Stimulated activated naive B cell treated with anti-CD40 and anti-IgM and Interleukin-4, amounts not matched to agents 10 μg/mL and 1 μg/mL and 100 μg/mL, for 72 hours (primary cell): ENCODE measurements around the gene GALT.

Source experiments
- ATAC-seq, 2 donors: fragments of 150-1000 bp; cut with Tn5 transposase; replicated peaks; 2 replicates each; pipeline ENCODE4 v1.10.0; 2021; ENCODE audit warnings: moderate library complexity in 1 of 2
- DNase-seq: peaks from one replicate; pipeline ENCODE4 v3.0.0; 2021
- H3K27ac Mint-ChIP-seq: one replicate; pipeline ENCODE4 v1.8.0; 2022; ENCODE audit warnings: mild to moderate bottlenecking, mixed read lengths
- H3K27me3 Mint-ChIP-seq, 2 donors: one replicate each; pipeline ENCODE4 v1.8.0; 2022; ENCODE audit warnings: mixed read lengths in 2 of 2
- H3K36me3 Mint-ChIP-seq, 2 donors: one replicate each; pipeline ENCODE4 v1.8.0; 2022; ENCODE audit warnings: mixed read lengths in 2 of 2, mild to moderate bottlenecking in 1 of 2
- H3K4me1 Mint-ChIP-seq, 2 donors: one replicate each; pipeline ENCODE4 v1.8.0; 2022; ENCODE audit warnings: mixed read lengths in 2 of 2, mild to moderate bottlenecking in 1 of 2
- H3K4me3 Mint-ChIP-seq, 2 donors: one replicate each; pipeline ENCODE4 v1.8.0; 2022; ENCODE audit warnings: mild to moderate bottlenecking in 2 of 2, mixed read lengths in 2 of 2, moderate library complexity in 1 of 2
- H3K9me3 Mint-ChIP-seq, 2 donors: one replicate each; pipeline ENCODE4 v1.8.0; 2022; ENCODE audit warnings: mixed read lengths in 2 of 2, mild to moderate bottlenecking in 1 of 2

Gene GALT

DNA sequence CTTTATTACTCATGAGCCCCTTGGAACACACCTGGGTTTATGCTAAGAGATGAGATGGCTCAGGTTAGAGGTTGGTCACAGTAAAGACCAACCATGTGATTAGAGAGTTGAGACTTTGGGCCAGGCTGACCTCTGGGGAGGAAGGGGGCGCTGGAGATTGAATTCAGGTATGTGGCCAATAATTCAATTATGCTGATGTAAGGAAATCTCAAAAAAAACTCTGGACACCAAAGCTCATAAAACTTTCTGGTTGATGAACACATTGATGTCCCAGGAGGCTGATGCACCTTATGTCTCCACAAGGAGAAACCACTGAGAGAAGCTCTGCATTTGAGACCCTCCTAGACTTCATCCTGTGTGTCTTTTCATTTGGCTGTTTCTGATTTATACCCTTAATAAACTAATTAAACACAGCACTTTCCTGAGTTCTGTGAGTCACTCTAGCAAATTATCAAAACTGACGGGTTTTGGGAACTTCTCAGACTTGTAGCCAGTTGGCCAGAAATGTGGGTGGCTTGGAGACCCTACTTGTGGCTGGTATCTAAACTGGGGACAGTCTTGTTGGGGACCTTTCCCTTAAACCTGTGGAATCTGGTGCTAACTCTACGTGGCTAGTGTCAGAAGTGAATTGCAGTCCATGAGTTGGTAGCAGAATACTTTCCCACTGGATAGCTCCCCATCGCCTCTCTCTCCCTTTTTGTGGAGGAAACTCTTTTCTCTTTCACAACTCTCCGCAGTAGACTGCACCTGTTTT is 23.5 kb downstream of the GALT start:
- Mint-ChIP-seq H3K27me3 (peaks cover 0 to 4% of the 10 kb centered on the region in 2 donors), H3K4me1 (peaks cover 2 to 8% of the 10 kb centered on the region in 2 donors), H3K36me3 (peaks cover 6 to 17% of the 10 kb centered on the region in 2 donors), H3K27ac (no peak overlapping the region), H3K9me3 (peaks cover 11% of the 10 kb centered on the region in 2 donors), H3K4me3 (no peak overlapping the region)
- ATAC-seq = no peak
- no peak for DNase-seq

DNA sequence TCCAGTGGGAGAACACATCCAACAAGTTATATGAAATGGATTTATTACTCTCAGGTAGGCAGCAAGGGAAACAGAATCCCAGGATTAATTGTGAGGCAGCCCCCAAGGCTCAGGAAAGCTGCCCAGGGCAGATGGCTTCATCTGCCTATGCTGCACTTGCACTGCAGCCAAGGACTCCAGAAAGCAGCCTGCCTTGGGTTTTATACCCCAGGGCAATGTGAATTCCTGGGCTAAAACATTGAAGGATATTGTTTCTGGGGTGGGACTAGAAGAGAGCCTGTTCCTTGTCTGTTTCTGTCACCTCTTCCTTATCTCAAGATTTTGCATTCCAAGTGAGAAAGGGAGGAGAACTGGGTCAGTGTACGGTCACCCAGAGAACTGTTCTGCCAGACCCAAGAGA is 24.8 kb downstream of the GALT start:
- Mint-ChIP-seq H3K36me3 (peaks cover 6 to 17% of the 10 kb centered on the region in 2 donors), H3K9me3 (peaks cover 11% of the 10 kb centered on the region in 2 donors), H3K27me3 (peaks cover 0 to 4% of the 10 kb centered on the region in 2 donors), H3K4me1 (no peaks in the 10 kb centered on the region), H3K4me3 (no peak overlapping the region), H3K27ac (no peak overlapping the region)
- DNase-seq (no peak), ATAC-seq (no peak)

DNA sequence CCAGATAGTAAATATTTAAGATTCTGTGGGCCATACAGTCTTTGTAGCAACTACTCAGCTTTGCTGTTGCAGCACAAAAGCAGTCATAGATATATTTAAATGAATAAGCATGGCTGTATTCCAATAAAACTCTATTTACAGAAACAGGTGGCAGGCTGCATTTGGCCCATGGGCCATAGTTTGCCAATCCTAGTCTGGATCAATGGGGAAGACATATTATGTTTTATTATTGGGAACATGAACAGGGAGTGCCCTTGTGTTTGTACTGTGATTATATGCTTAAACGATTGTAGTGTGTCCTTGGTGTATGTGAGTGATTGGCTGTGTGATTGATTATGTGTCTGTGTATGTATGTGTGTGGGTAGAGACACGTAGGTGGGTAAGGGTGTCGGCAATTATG is 28.0 kb downstream of the GALT start:
- no peak for ATAC-seq
- H3K27ac Mint-ChIP-seq = no peak overlapping the region
- peaks cover 0 to 4% of the 10 kb centered on the region in 2 donors for H3K27me3 Mint-ChIP-seq

DNA sequence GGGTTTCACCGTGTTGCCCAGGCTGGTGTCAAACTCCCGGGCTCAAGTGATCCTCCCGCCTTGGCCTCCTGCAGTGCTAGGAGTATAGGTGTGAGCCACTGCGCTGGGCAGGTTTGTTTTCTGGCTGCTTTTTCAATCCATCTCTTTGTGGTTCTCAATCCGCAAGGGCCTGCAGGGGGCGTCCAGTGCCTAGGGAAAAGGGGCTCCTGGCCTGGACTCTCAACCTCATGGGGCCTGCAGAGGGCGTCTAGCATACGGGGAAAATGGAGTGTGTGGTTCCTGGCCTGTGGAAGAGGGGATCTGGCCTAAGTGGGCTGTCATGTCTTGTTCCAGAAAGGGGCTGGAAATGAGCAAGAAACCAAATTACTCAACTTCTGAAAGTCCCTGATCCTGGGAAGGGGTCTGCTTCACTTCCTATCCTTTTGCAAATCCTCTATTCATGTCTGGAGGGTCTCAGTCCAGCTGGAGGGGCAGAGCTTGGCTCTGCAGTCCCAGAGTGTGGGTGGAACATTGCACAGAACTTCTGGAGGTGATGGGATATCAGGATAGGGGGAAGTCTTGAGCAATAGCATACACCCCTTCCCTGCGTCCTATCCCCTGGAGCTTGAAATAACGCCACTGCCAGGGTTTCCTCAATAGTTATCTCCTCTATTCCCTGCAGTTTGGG is 28.7 kb downstream of the GALT start:
- no peaks in the 10 kb centered on the region for H3K4me1 Mint-ChIP-seq
- H3K27ac Mint-ChIP-seq = no peak overlapping the region

More for the DNA sequence above, 28.0 kb downstream of the GALT start:
- H3K36me3 Mint-ChIP-seq = peaks cover 2 to 12% of the 10 kb centered on the region in 2 donors
- peaks cover 4 to 5% of the 10 kb centered on the region in 2 donors for H3K9me3 Mint-ChIP-seq
- H3K4me1 Mint-ChIP-seq = no peaks in the 10 kb centered on the region
- no peak overlapping the region for H3K4me3 Mint-ChIP-seq
- no peak for DNase-seq

DNA sequence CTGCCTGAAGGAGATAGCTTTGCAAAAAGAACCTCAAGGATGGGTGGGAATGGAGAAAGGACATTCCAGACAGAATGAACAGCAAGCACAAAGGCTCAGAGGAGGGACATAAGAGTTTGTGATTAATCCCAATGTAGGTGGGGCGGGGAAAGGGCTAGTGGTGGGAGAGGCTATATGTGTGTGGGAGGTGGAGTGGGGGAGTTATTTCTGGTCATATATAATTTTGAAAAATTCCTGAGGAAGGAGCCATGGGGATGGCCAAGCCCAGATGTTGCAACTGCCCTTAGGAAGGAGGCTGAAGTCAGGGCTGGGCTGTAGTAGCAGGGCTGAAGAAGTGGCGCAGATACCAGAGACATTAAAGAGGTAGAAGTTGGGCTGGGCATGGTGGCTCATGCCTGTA is 29.4 kb downstream of the GALT start:
- Mint-ChIP-seq H3K9me3 (peaks cover 0 to 2% of the 10 kb centered on the region in 2 donors), H3K4me3 (no peak overlapping the region), H3K27me3 (peaks cover 0 to 4% of the 10 kb centered on the region in 2 donors), H3K36me3 (peaks cover 0 to 2% of the 10 kb centered on the region in 2 donors), H3K4me1 (no peaks in the 10 kb centered on the region), H3K27ac (no peak overlapping the region)
- DNase-seq (no peak), ATAC-seq (no peak)

More for the DNA sequence above, 28.7 kb downstream of the GALT start:
- peak; percentile 26 for DNase-seq
- H3K4me3 Mint-ChIP-seq = no peak overlapping the region
- peak; percentile 73 to 80 for ATAC-seq
- peaks cover 0 to 7% of the 10 kb centered on the region in 2 donors for H3K36me3 Mint-ChIP-seq
- peaks cover 0 to 3% of the 10 kb centered on the region in 2 donors for H3K9me3 Mint-ChIP-seq
- H3K27me3 Mint-ChIP-seq = peaks cover 0 to 4% of the 10 kb centered on the region in 2 donors

DNA sequence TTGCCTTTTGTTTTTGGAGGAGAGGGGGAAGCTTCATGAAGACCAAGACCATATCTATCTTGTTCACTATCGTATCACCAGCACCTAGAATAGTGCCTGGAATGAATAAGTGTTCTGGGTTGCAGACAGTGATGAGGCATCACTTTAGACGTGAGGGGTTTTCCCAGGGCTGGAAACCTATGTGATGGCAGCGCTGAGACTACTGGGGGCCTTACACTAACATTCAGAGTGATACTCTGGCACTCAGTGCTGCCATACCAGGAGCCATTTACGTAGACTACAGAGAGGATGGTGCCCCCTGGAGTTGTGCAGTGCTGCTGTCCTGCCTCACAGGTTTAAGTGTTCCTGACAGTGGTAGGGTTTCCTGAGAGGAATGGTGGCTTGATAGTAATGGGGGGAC is 37.7 kb downstream of the GALT start:
- DNase-seq (no peak), ATAC-seq (peak in 1 of 2 donors; percentile 65)
- Mint-ChIP-seq H3K4me3 (no peak overlapping the region), H3K27ac (no peak overlapping the region), H3K27me3 (peaks cover 0 to 9% of the 10 kb centered on the region in 2 donors), H3K4me1 (peaks cover 0 to 2% of the 10 kb centered on the region in 2 donors), H3K36me3 (peaks cover 0 to 2% of the 10 kb centered on the region in 2 donors), H3K9me3 (no peaks in the 10 kb centered on the region)

DNA sequence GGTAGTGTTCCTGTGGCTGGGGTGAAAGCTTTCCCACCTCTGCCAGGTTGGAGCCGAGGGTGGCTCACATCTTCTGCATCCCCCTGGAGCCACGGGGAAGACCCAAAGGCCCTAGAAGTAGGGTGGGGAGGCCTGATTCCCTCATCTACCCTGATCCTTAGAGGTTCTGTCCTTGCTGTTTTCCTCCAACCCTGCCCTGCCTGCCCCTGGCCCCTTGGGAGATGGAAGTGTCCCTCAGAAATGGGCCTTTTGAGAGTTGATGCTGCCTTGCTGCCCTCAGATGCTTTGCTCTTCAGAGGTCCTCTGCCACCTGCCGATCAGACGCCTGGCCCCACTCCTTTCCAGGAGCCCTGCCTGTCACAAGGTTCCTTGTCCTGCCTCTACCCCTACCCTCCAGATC is 38.3 kb downstream of the GALT start:
- no peak for ATAC-seq
- H3K9me3 Mint-ChIP-seq = no peaks in the 10 kb centered on the region
- H3K36me3 Mint-ChIP-seq = peaks cover 0 to 2% of the 10 kb centered on the region in 2 donors
- H3K27me3 Mint-ChIP-seq = peaks cover 2 to 10% of the 10 kb centered on the region in 2 donors
- no peak overlapping the region for H3K27ac Mint-ChIP-seq
- H3K4me3 Mint-ChIP-seq = no peak overlapping the region
- DNase-seq = no peak
- H3K4me1 Mint-ChIP-seq = peaks cover 0 to 2% of the 10 kb centered on the region in 2 donors

DNA sequence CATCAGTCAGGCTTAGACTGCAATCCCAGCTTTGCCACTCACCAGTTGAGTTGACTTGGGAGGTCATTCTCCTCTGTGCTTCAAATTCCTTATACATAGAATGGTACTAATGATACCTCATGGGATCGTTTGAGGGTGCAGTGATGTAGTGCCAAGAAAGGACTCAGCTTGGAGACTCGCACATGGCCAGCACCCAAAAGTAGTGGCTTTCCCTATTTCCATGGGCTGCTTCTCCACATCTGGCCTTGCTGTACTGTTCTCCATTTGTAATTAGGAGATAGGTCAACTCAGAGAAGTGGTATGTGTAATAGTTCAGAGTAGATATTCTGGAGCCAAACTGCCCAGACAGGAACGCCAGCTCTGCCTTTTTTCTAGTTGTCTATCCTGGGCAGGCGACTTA is 39.1 kb downstream of the GALT start:
- no peak for DNase-seq
- H3K27ac Mint-ChIP-seq = no peak overlapping the region
- H3K27me3 Mint-ChIP-seq = peaks cover 5 to 10% of the 10 kb centered on the region in 2 donors
- no peak for ATAC-seq
- H3K4me3 Mint-ChIP-seq = no peak overlapping the region
- H3K4me1 Mint-ChIP-seq = peaks cover 0 to 2% of the 10 kb centered on the region in 2 donors
- peaks cover 0 to 2% of the 10 kb centered on the region in 2 donors for H3K36me3 Mint-ChIP-seq
- no peaks in the 10 kb centered on the region for H3K9me3 Mint-ChIP-seq

DNA sequence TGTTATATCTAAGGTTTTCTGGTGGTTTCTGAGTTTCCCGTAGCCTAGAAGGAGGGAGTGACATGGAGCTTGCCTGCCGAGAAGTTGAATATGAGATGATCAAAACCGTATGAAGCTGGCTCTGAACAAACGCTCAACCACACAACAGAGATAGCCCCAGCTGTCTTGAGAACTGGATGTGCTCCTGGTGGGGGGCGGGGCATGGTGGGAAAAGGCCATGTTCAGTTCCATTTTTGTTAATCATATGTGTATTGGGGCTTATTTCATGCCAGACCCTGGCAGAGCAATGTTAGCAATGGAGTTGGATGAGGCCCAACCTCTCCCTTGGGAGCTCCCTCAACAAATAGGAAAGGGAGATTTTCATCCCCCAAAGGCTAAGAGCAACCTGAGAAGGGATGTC is 39.8 kb downstream of the GALT start:
- Mint-ChIP-seq H3K36me3 (no peaks in the 10 kb centered on the region), H3K27ac (no peak overlapping the region), H3K27me3 (peaks cover 5 to 10% of the 10 kb centered on the region in 2 donors), H3K9me3 (no peaks in the 10 kb centered on the region), H3K4me3 (no peak overlapping the region), H3K4me1 (peaks cover 2 to 6% of the 10 kb centered on the region in 2 donors)
- DNase-seq = no peak
- ATAC-seq = no peak

DNA sequence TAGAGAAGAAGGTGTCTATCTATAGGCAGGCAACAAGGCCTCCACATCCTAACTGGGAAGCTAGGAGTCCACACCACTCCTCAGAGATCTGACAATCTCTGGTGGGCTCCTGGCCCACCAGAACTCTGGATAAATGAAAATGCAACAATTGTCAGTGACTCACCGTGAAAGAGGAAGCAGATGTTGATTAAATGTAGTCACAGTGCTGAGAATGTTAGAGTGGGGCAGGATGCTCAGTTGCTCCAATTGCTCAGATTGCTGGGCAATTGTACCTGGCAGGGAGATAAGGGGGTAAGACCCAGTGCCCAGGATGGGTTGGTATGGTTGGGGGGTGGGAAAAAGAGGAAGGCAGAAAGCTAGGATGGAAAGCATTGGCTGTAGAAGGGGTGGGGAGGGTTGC is 40.3 kb downstream of the GALT start:
- H3K4me3 Mint-ChIP-seq = no peak overlapping the region
- H3K27ac Mint-ChIP-seq = no peak overlapping the region
- H3K9me3 Mint-ChIP-seq = no peaks in the 10 kb centered on the region
- DNase-seq (no peak), ATAC-seq (peak in 1 of 2 donors; percentile 36)
- H3K36me3 Mint-ChIP-seq = no peaks in the 10 kb centered on the region
- H3K4me1 Mint-ChIP-seq = peaks cover 2 to 6% of the 10 kb centered on the region in 2 donors
- H3K27me3 Mint-ChIP-seq = peaks cover 5 to 10% of the 10 kb centered on the region in 2 donors

DNA sequence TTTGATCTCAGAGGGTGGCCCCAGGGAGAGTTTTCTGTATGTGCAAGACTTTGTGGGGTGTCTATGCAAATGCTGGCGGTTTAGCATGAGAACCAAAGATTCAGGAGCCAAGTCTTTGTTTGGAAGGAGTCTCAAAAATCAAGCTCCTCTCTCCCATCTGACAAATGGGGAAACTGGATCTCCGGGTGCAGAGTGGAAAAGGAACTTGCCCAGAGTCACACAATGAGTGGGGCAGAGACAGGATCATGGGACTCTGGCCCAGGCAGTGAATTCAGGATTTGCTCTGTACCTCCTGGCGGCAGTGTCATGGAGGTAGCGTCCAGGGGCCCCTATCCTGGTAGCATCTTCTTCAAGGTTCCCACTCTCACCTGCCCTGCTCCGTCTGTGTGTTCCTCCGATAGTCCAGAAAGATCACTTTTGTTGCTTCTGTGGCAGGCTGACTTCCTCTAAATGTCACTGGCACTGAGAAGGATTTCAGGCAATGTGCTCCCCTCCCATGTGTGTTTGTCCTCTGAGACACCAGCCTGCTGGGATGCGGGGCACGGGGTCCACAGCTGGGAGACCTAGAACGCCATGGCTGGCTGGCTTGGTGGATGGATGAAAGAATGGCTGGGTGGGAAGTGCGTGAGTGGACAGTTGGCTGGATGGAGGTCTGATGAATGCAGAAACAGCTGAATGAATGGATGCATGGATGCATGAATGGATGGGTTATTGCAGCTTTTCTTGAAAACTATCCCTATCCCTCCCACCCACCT is 41.0 kb downstream of the GALT start:
- Mint-ChIP-seq H3K4me1 (peaks cover 2 to 6% of the 10 kb centered on the region in 2 donors), H3K4me3 (no peak overlapping the region), H3K27me3 (peaks cover 5 to 10% of the 10 kb centered on the region in 2 donors), H3K27ac (no peak overlapping the region), H3K9me3 (no peaks in the 10 kb centered on the region), H3K36me3 (no peaks in the 10 kb centered on the region)
- DNase-seq (no peak), ATAC-seq (no peak)

DNA sequence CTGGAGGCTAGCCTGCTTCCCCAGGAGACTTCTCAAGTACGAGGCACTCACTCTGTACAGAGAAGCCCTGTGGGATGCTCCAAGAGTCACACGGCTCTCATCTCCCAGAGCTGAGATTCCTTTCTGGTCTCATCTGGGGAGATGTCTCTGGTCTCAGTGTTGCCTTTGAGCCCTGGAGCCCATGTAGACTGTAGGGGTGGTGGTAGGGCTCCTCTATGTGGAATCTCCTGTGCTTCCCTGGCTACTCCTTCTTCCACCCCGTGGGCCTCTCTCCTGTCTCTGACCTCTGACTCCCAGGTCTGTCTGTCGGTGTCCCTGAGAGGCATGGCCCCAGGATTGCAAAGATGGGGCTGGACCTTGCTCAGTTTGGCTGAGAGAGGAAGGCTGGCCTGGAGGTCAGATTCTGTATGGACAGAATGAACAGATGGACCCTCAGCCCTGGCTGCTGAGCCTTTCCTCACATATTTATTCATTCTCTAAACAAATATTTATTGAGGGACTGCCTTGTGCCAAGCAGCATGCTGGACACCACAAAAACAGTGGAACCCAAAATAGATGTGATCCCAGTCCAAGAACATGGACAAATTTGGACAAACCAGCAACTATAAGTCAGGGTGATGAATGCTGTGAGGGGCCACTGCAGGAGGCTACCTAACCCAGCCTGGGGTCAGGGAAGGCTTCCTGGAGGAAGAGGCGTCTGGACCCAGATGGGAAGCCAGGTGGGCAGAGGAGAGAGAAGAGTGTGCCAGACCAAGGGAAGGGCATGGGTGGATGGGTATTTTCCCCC is 42.0 kb downstream of the GALT start:
- DNase-seq = no peak
- H3K4me1 Mint-ChIP-seq = peaks cover 2 to 6% of the 10 kb centered on the region in 2 donors
- no peak overlapping the region for H3K4me3 Mint-ChIP-seq
- peaks cover 5 to 13% of the 10 kb centered on the region in 2 donors for H3K27me3 Mint-ChIP-seq
- no peaks in the 10 kb centered on the region for H3K9me3 Mint-ChIP-seq
- no peak overlapping the region for H3K27ac Mint-ChIP-seq
- H3K36me3 Mint-ChIP-seq = no peaks in the 10 kb centered on the region
- no peak for ATAC-seq

DNA sequence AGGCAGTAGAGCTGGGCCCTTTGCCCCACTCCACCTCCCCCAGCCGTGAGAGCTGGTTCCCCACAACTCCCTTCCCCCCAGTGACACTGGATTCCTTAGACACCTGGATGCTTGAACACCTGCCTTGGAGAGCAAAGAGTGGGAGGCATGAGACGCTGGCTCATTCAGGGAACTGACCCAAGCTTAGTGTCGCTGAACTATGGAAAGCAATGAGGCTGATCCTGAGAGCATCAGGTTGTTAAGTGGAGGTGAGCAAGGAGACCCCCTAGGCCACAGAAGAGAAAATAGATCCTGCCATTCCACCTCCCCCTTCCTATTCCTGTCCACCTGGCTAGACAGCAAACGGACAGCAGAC is 42.6 kb downstream of the GALT start:
- H3K36me3 Mint-ChIP-seq = no peaks in the 10 kb centered on the region
- DNase-seq = no peak
- H3K27me3 Mint-ChIP-seq = peaks cover 5 to 13% of the 10 kb centered on the region in 2 donors

DNA sequence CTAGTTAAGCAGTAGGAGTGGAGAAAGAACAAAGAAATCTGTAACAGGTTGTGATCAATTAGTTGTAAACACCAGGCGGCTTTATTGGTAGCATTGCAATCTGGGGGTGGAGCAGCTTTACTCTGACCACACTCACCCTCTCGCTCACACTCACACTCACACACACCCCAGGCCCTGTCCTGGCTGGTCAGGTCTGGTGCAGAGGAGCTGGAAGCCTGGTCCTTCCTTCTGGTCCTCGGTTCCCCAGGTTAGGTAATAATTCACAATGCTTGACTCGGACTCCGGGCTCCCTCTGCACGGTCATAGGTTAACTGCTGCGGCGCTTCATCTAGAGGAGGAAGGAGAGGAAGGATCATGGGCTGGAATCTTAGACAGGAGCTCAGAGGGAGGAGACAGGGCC is 43.0 kb downstream of the GALT start:
- H3K4me3 Mint-ChIP-seq = no peak overlapping the region
- DNase-seq = no peak
- ATAC-seq = no peak
- H3K27ac Mint-ChIP-seq = no peak overlapping the region
- H3K27me3 Mint-ChIP-seq = peaks cover 5 to 13% of the 10 kb centered on the region in 2 donors
- peaks cover 2 to 6% of the 10 kb centered on the region in 2 donors for H3K4me1 Mint-ChIP-seq
- no peaks in the 10 kb centered on the region for H3K36me3 Mint-ChIP-seq
- no peaks in the 10 kb centered on the region for H3K9me3 Mint-ChIP-seq

More for the DNA sequence above, 42.6 kb downstream of the GALT start:
- no peak for ATAC-seq
- Mint-ChIP-seq H3K27ac (no peak overlapping the region), H3K4me3 (no peak overlapping the region), H3K4me1 (peaks cover 2 to 6% of the 10 kb centered on the region in 2 donors), H3K9me3 (no peaks in the 10 kb centered on the region)
